Loucy (cell line): Measurements from ENCODE around the gene SPATA31E1.
"Not testable (repeated sequence)": the region's sequence is repeated elsewhere in the genome, so short reads cannot be mapped to it uniquely, and the experiment has no call there.

Experiments used
- CTCF ChIP-seq: fragments of 200-600 bp; sonication (generic); conservative IDR thresholded peaks from 2 replicates; pipeline ENCODE4 v1.5.1; 2014; ENCODE audit warnings: mild to moderate bottlenecking, antibody characterized with exemption, low read length
- EZH2phosphoT487 ChIP-seq: fragments of 200-600 bp; IDR thresholded peaks from 2 replicates; pipeline ENCODE4 v1.6.1; 2018; ENCODE audit warnings: antibody characterized with exemption, mild to moderate bottlenecking, moderate library complexity, borderline replicate concordance

GRCh38 chr9:87921561-87921960 lies 38.9 kb downstream of the SPATA31E1 start:
- TF ChIP-seq CTCF, EZH2phosphoT487: not testable (repeated sequence)
